H9 (cell line): ENCODE data around the gene LSS. TPM values are rescaled to one million over a fixed set of nuclear protein-coding genes. Genes with fewer than 3 reads are reported as not detected.
"Not testable (repeated sequence)": the region's sequence is repeated elsewhere in the genome, so short reads cannot be mapped to it uniquely, and the experiment has no call there.

Experiments used
- DNase-seq: peaks from one replicate; pipeline ENCODE4 v3.0.0-alpha.2; 2017
- H2AFZ ChIP-seq: one replicate; pipeline ENCODE4 v1.6.1; 2013; ENCODE audit warnings: mild to moderate bottlenecking, low read length, control low read depth, moderate library complexity
- H2AK5ac ChIP-seq: 2 replicates; pipeline ENCODE4 v1.6.1; 2013; ENCODE audit warnings: low read length, control low read depth, mixed read lengths; ENCODE audit not compliant: insufficient read length
- H2BK120ac ChIP-seq: one replicate; pipeline ENCODE4 v1.6.1; 2013; ENCODE audit warnings: low read depth, mild to moderate bottlenecking, low read length, control low read depth, inconsistent platforms; ENCODE audit not compliant: poor library complexity, severe bottlenecking
- H2BK12ac ChIP-seq: 2 replicates; pipeline ENCODE4 v1.6.1; 2013; ENCODE audit warnings: low read length, control low read depth, mixed read lengths, low read depth; ENCODE audit not compliant: insufficient read length
- H2BK15ac ChIP-seq: 2 replicates; pipeline ENCODE4 v1.6.1; 2013; ENCODE audit warnings: low read depth, low read length, control low read depth
- H2BK20ac ChIP-seq: one replicate; pipeline ENCODE4 v1.6.1; 2013; ENCODE audit warnings: low read depth, mild to moderate bottlenecking, low read length, control low read depth, inconsistent platforms; ENCODE audit not compliant: poor library complexity, severe bottlenecking
- H2BK5ac ChIP-seq: 2 replicates; pipeline ENCODE4 v1.6.1; 2013; ENCODE audit warnings: low read length, control low read depth, mixed read lengths; ENCODE audit not compliant: insufficient read length
- H3K14ac ChIP-seq: 2 replicates; pipeline ENCODE4 v1.6.1; 2013; ENCODE audit warnings: low read length, control low read depth; ENCODE audit not compliant: insufficient read depth
- H3K18ac ChIP-seq: 2 replicates; pipeline ENCODE4 v1.6.1; 2013; ENCODE audit warnings: low read depth, mild to moderate bottlenecking, mixed read lengths, low read length, control low read depth; ENCODE audit not compliant: insufficient read length
- H3K23ac ChIP-seq: 2 replicates; pipeline ENCODE4 v1.6.1; 2013; ENCODE audit warnings: low read length, control low read depth, mixed read lengths, low read depth; ENCODE audit not compliant: insufficient read length
- H3K23me2 ChIP-seq: 2 replicates; pipeline ENCODE4 v1.6.1; 2013; ENCODE audit warnings: low read depth, mild to moderate bottlenecking, mixed read lengths, low read length, control low read depth; ENCODE audit not compliant: insufficient read length, poor library complexity, severe bottlenecking
- H3K27ac ChIP-seq: 2 replicates; pipeline ENCODE4 v1.5.1; 2013; ENCODE audit warnings: low read length, control low read depth, mixed read lengths, low read depth; ENCODE audit not compliant: insufficient read length
- H3K27me3 ChIP-seq: 2 replicates; pipeline ENCODE4 v1.6.1; 2013; ENCODE audit warnings: low read length, control low read depth, inconsistent platforms; ENCODE audit not compliant: insufficient read depth
- H3K4ac ChIP-seq: 2 replicates; pipeline ENCODE4 v1.6.1; 2013; ENCODE audit warnings: low read depth, mild to moderate bottlenecking, control low read depth, inconsistent platforms, low read length, moderate library complexity
- H3K4me1 ChIP-seq: 2 replicates; pipeline ENCODE4 v1.6.1; 2013; ENCODE audit warnings: low read length, control low read depth, inconsistent platforms; ENCODE audit not compliant: insufficient read depth
- H3K4me2 ChIP-seq: 2 replicates; pipeline ENCODE4 v1.6.1; 2013; ENCODE audit warnings: low read length, control low read depth, mixed read lengths; ENCODE audit not compliant: insufficient read length, insufficient read depth
- H3K56ac ChIP-seq: 2 replicates; pipeline ENCODE4 v1.6.1; 2013; ENCODE audit warnings: low read depth, mild to moderate bottlenecking, mixed read lengths, low read length, control low read depth; ENCODE audit not compliant: insufficient read length
- H3K79me1 ChIP-seq: 2 replicates; pipeline ENCODE4 v1.6.1; 2013; ENCODE audit warnings: low read depth, mild to moderate bottlenecking, moderate library complexity, low read length, control low read depth, inconsistent platforms; ENCODE audit not compliant: insufficient read depth, poor library complexity, severe bottlenecking
- H3K79me2 ChIP-seq: 2 replicates; pipeline ENCODE4 v1.6.1; 2013; ENCODE audit warnings: low read length, control low read depth, inconsistent platforms; ENCODE audit not compliant: insufficient read depth
- H3K9ac ChIP-seq: 2 replicates; pipeline ENCODE4 v1.6.1; 2013; ENCODE audit warnings: low read length, control low read depth, mixed read lengths; ENCODE audit not compliant: insufficient read length; ENCODE audit errors: extremely low read depth
- H3K9me3 ChIP-seq: one replicate; pipeline ENCODE4 v1.6.1; 2013; ENCODE audit warnings: low read depth, low read length, inconsistent platforms; ENCODE audit not compliant: control insufficient read depth
- H3T11ph ChIP-seq: one replicate; pipeline ENCODE4 v1.6.1; 2013; ENCODE audit warnings: mild to moderate bottlenecking, low read length, control low read depth, inconsistent platforms
- H4K20me1 ChIP-seq: one replicate; pipeline ENCODE4 v1.6.1; 2013; ENCODE audit not compliant: control insufficient read depth, insufficient read length, insufficient read depth
- H4K5ac ChIP-seq: 2 replicates; pipeline ENCODE4 v1.6.1; 2013; ENCODE audit warnings: low read depth, mild to moderate bottlenecking, mixed read lengths, low read length, control low read depth; ENCODE audit not compliant: insufficient read length
- H4K8ac ChIP-seq: replicated peaks from 2 replicates; pipeline ENCODE4 v1.6.1; 2013; ENCODE audit warnings: low read length, control low read depth, mixed read lengths, low read depth; ENCODE audit not compliant: insufficient read length
- H4K91ac ChIP-seq: 2 replicates; pipeline ENCODE4 v1.6.1; 2013; ENCODE audit warnings: low read depth, mild to moderate bottlenecking, moderate library complexity, mixed read lengths, low read length, control low read depth; ENCODE audit not compliant: insufficient read length
- H3K27ac Mint-ChIP-seq, 3 experiments: 2 replicates in 2 of 3; 3 replicates in 1 of 3; pipeline ENCODE4 v1.8.0; 2020 to 2021; ENCODE audit warnings: mixed read lengths in 3 of 3, mild to moderate bottlenecking in 1 of 3, moderate library complexity in 1 of 3
- H3K27me3 Mint-ChIP-seq: 2 replicates; pipeline ENCODE4 v1.8.0; 2021; ENCODE audit warnings: low read depth, mild to moderate bottlenecking, moderate library complexity, mixed read lengths
- H3K36me3 Mint-ChIP-seq, 3 experiments: 2 replicates in 2 of 3; 3 replicates in 1 of 3; pipeline ENCODE4 v1.8.0; 2020 to 2021; ENCODE audit warnings: low read depth in 3 of 3, mixed read lengths in 3 of 3; ENCODE audit not compliant: insufficient read depth in 1 of 3
- H3K4me1 Mint-ChIP-seq, 2 experiments: 2 replicates each; pipeline ENCODE4 v1.8.0; 2020; ENCODE audit warnings: mixed read lengths in 2 of 2
- H3K4me3 Mint-ChIP-seq, 2 experiments: 2 replicates in 1 of 2; 3 replicates in 1 of 2; pipeline ENCODE4 v1.8.0; 2020 to 2021; ENCODE audit warnings: mild to moderate bottlenecking in 2 of 2, mixed read lengths in 2 of 2, moderate library complexity in 1 of 2
- H3K9me3 Mint-ChIP-seq, 2 experiments: 2 replicates in 1 of 2; 3 replicates in 1 of 2; pipeline ENCODE4 v1.8.0; 2020; ENCODE audit warnings: mild to moderate bottlenecking in 2 of 2, mixed read lengths in 2 of 2, moderate library complexity in 1 of 2
- CTCF ChIP-seq: fragments of 200-600 bp; sonication (generic); conservative IDR thresholded peaks from 3 replicates; pipeline ENCODE4 v1.8.0; 2021; ENCODE audit warnings: antibody characterized with exemption, mild to moderate bottlenecking
- WGBS: extraction: QIAGEN DNeasy Blood & Tissue Kit; methylation state at CpG from one replicate; pipeline ENCODE4 v1.1.7; 2013; ENCODE audit warnings: missing lambda C conversion rate, low lambda C conversion rate, mixed read lengths; ENCODE audit not compliant: insufficient read length; ENCODE audit errors: extremely low coverage; 5-methylcytosine and 5-hydroxymethylcytosine counted together
- total RNA-seq: library from RNA; stranded (reverse); gene quantifications from 2 replicates; pipeline ENCODE4 v1.2.1, GENCODE V29; 2021

LSS gene
- total RNA-seq, 1 experiment from 2014 or later = 69.2 TPM

GRCh38 chr21:46147429-46147828 is 81.1 kb downstream of the LSS start:
- not testable (repeated sequence) for H3K79me2 ChIP-seq, H3K27ac ChIP-seq, H3K18ac ChIP-seq, H3K4ac ChIP-seq, H3K9me3 Mint-ChIP-seq, H3K27me3 ChIP-seq, H3K14ac ChIP-seq, H3K4me3 Mint-ChIP-seq, H3K27ac Mint-ChIP-seq, H2BK12ac ChIP-seq, H2BK5ac ChIP-seq, H4K5ac ChIP-seq, H2BK20ac ChIP-seq, H3K36me3 Mint-ChIP-seq, H3K23ac ChIP-seq, H3K9me3 ChIP-seq, H3K27me3 Mint-ChIP-seq, H2AK5ac ChIP-seq, H2BK15ac ChIP-seq, H4K91ac ChIP-seq, H4K8ac ChIP-seq, H4K20me1 ChIP-seq, H2BK120ac ChIP-seq, H3K56ac ChIP-seq, H3K79me1 ChIP-seq, H2AFZ ChIP-seq, H3T11ph ChIP-seq, H3K23me2 ChIP-seq, H3K4me2 ChIP-seq, H3K4me1 ChIP-seq, H3K9ac ChIP-seq
- peaks cover 14 to 19% of the 10 kb centered on the region in 2 experiments for H3K4me1 Mint-ChIP-seq
- peak; percentile 80 for TF ChIP-seq CTCF
- WGBS = no CpG with 5 or more reads among the region's 12 CpGs
- peak; percentile 82 for DNase-seq
